Endothelial cell of hepatic sinusoid (primary cell): ENCODE measurements around the gene SHROOM4.

Source experiments
- in situ Hi-C: cut with HindIII; loops from 2 replicates; pipeline ENCODE4 v1.10.0; 2017; ENCODE audit warnings: low sequenced_read_pairs

The SHROOM4 gene

GRCh38 chrX:50707955-50708699 is 105.9 kb downstream of the SHROOM4 start:
- in situ Hi-C loops = no loop called here

- in situ Hi-C loops = no loop called here
Measured at GRCh38 chrX:50707405-50707804, 106.6 kb downstream of the SHROOM4 start.

GRCh38 chrX:50705042-50705441 is 109.0 kb downstream of the SHROOM4 start:
- in situ Hi-C loops = no loop called here

- in situ Hi-C loops = no loop called here
Measured at GRCh38 chrX:50704360-50704759, 109.6 kb downstream of the SHROOM4 start.

- in situ Hi-C loops = no loop called here
Measured at GRCh38 chrX:50700921-50701320, 113.1 kb downstream of the SHROOM4 start.

- in situ Hi-C loops = loop anchor here (5.0 kb wide), 1 partner anchor 203 kb away; no protein-coding TSS in a partner anchor
Measured at GRCh38 chrX:50698944-50699343, 115.0 kb downstream of the SHROOM4 start.

GRCh38 chrX:50697691-50698090 is 116.3 kb downstream of the SHROOM4 start:
- in situ Hi-C loops = loop anchor here (5.0 kb wide), 1 partner anchor 205 kb away; no protein-coding TSS in a partner anchor

GRCh38 chrX:50691820-50692219 is 122.2 kb downstream of the SHROOM4 start:
- in situ Hi-C loops = no loop called here

GRCh38 chrX:50684871-50685270 is 129.1 kb downstream of the SHROOM4 start:
- in situ Hi-C loops = loop anchor here (5.0 kb wide), 1 partner anchor 62 kb away; no protein-coding TSS in a partner anchor

- in situ Hi-C loops = no loop called here
Measured at GRCh38 chrX:50680990-50681389, 133.0 kb downstream of the SHROOM4 start.

- in situ Hi-C loops = no loop called here
Measured at GRCh38 chrX:50677789-50678188, 136.2 kb downstream of the SHROOM4 start.

- in situ Hi-C loops = no loop called here
Measured at GRCh38 chrX:50671661-50672060, 142.3 kb downstream of the SHROOM4 start.

- in situ Hi-C loops = no loop called here
Measured at GRCh38 chrX:50668860-50669259, 145.1 kb downstream of the SHROOM4 start.

GRCh38 chrX:50648156-50648555 is 165.8 kb downstream of the SHROOM4 start:
- in situ Hi-C loops = no loop called here

GRCh38 chrX:50644496-50644895 is 169.5 kb downstream of the SHROOM4 start:
- in situ Hi-C loops = no loop called here

GRCh38 chrX:50643525-50644137 is 170.4 kb downstream of the SHROOM4 start:
- in situ Hi-C loops = no loop called here

GRCh38 chrX:50638123-50638522 is 175.9 kb downstream of the SHROOM4 start:
- in situ Hi-C loops = no loop called here

GRCh38 chrX:50635817-50636365 is 178.1 kb downstream of the SHROOM4 start:
- in situ Hi-C loops = no loop called here

- in situ Hi-C loops = no loop called here
Measured at GRCh38 chrX:50635162-50635561, 178.8 kb downstream of the SHROOM4 start.

GRCh38 chrX:50629774-50630173 is 184.2 kb downstream of the SHROOM4 start:
- in situ Hi-C loops = no loop called here

- in situ Hi-C loops = no loop called here
Measured at GRCh38 chrX:50627696-50628095, 186.3 kb downstream of the SHROOM4 start.

- in situ Hi-C loops = no loop called here
Measured at GRCh38 chrX:50626432-50626831, 187.6 kb downstream of the SHROOM4 start.
